Heart left ventricle (tissue), 16 donors: Measurements from ENCODE around the gene IGF1R. TPM values are rescaled to one million over a fixed set of nuclear protein-coding genes. Genes with fewer than 3 reads are reported as not detected.

Experiments
- ATAC-seq, 4 donors: fragments of 200-7000 bp; cut with Tn5 transposase; one replicate each; pipeline ENCODE4 v1.9.1; 2020 to 2022; ENCODE audit warnings: moderate library complexity in 4 of 4, mild to moderate bottlenecking in 3 of 4, moderate number of reproducible peaks in 1 of 4
- DNase-seq, 5 donors: peaks; one replicate each; pipeline ENCODE4 v3.0.0-alpha.2; 2020
- H3K27ac ChIP-seq, 12 donors: fragments of 200-600 bp; sonication (generic) in 4 of 12; one replicate each; pipeline versions ENCODE4 v1.5.0 to v1.8.0; 2016 to 2022; ENCODE audit warnings: mild to moderate bottlenecking in 2 of 12
- H3K27me3 ChIP-seq, 9 donors: fragments of 200-600 bp; sonication (generic) in 2 of 9; one replicate each; pipeline versions ENCODE4 v1.5.1 to v1.8.0; 2016 to 2022; ENCODE audit warnings: mild to moderate bottlenecking in 3 of 9
- H3K36me3 ChIP-seq, 9 donors: fragments of 200-600 bp; sonication (generic) in 2 of 9; one replicate each; pipeline versions ENCODE4 v1.5.0 to v1.8.0; 2018 to 2022; ENCODE audit warnings: mild to moderate bottlenecking in 2 of 9
- H3K4me1 ChIP-seq, 12 donors: fragments of 200-600 bp; sonication (generic) in 4 of 12; one replicate each; pipeline versions ENCODE4 v1.5.0 to v1.8.0; 2016 to 2022; ENCODE audit warnings: mild to moderate bottlenecking in 3 of 12
- H3K4me3 ChIP-seq, 12 donors: fragments of 200-600 bp; sonication (generic) in 4 of 12; one replicate each; pipeline versions ENCODE4 v1.5.0 to v1.8.0; 2017 to 2022; ENCODE audit warnings: mild to moderate bottlenecking in 9 of 12, moderate library complexity in 4 of 12
- H3K9me3 ChIP-seq, 12 donors: fragments of 200-600 bp; sonication (generic) in 4 of 12; one replicate each; pipeline versions ENCODE4 v1.5.0 to v1.8.0; 2016 to 2022; ENCODE audit warnings: mild to moderate bottlenecking in 1 of 12
- CTCF ChIP-seq, 12 donors: fragments of 200-600 bp; sonication (generic) in 4 of 12; IDR thresholded peaks; one replicate each; pipeline versions ENCODE4 v1.5.0 to v1.8.0; 2018 to 2022; ENCODE audit warnings: antibody characterized with exemption in 12 of 12, mild to moderate bottlenecking in 5 of 12
- POLR2A ChIP-seq, 2 donors: fragments of 450-650 bp; IDR thresholded peaks; one replicate each; pipeline ENCODE4 v1.6.1; 2017; ENCODE audit warnings: antibody characterized with exemption in 2 of 2, mild to moderate bottlenecking in 2 of 2, moderate library complexity in 2 of 2
- WGBS, 4 donors: extraction: QIAGEN DNeasy Blood & Tissue Kit in 2 of 4; methylation state at CpG; one replicate each; pipeline versions ENCODE4 v1.1.5 to v1.1.7; 2013 to 2018; 5-methylcytosine and 5-hydroxymethylcytosine counted together
- intact Hi-C, 10 donors: fragments of 100-400 bp; cut with DNase I; formaldehyde crosslinking; loops; one replicate each; pipeline versions ENCODE4 v1.11.1 to v1.14.2; 2022
- polyA plus RNA-seq, 2 donors: library from polyadenylated mRNA; stranded (reverse); fragments of 200-250 nt; gene quantifications; one replicate each; pipeline ENCODE4 v1.2.3, GENCODE V29; 2013
- total RNA-seq, 9 donors: library from RNA; depleted of rRNA in 2 of 9; stranded (reverse); fragments of >200 nt in 2 of 9; fragmentation: NEBNext Ultra II Directional in 3 of 9; extraction: Animal tissue kit (Norgen Biotek cat#: 25700) in 3 of 9; gene quantifications; one replicate each; pipeline versions ENCODE4 v1.1.0 to v1.2.4, GENCODE V29; 2016 to 2023
- donor health status: ischemic (EF 13 %, LVEDD 7.1; RV severe dilation, severe dysfunction).
- donor health status: healthy with polysubstance abuse.
- donor health status: DM: no; HTN: yes; CAD: no.
- donor health status: DM: no; HTN: no; CAD: no.
- donor health status: ischemic (EF 25% LVEDD 6.9; RV normal size, moderate dysfunction).
- donor health status: ischemic (EF 25% LVEDD 5.7; RV mildly dilated, moderate dysfunction).
- donor health status: healthy.
- donor health status: DM: yes; HTN: yes; CAD: no.
- donor health status: ischemic (EF 35%, LVEDD 5.7; RV mildly dilated, moderate dysfunction).
- donor health status: nonischemic (EF 11% LVEDD 7.7; RV severe dilation, severe dysfunction).
- donor health status: DM: yes; HTN: yes; CAD: no.
- donor health status: PGD.
- donor health status: ischemic (EF 29% LVEDD 5.4; RV normal size, mild dysfunction).
- donor health status: nonischemic (EF 23%, LVEDD 6.1; RV moderate dilation, normal function).

Gene IGF1R
- total and polyA plus RNA-seq, 11 donors = 7.4 to 93.1 (median 40.5) TPM

- no peaks in the 10 kb centered on the region for H3K9me3 ChIP-seq
- WGBS, 4 donors = 45 to 63% (median 60%) methylated on average over 2 of the region's 2 CpGs
- no peak overlapping the region for H3K27ac ChIP-seq
- intact Hi-C loops = no loop called here
- H3K4me3 ChIP-seq = no peak overlapping the region
- no peaks in the 10 kb centered on the region for H3K4me1 ChIP-seq
- peaks cover 0 to 90% (median 50%) of the 10 kb centered on the region in 9 donors for H3K27me3 ChIP-seq
- H3K36me3 ChIP-seq = no peaks in the 10 kb centered on the region
- no peak for DNase-seq
- ATAC-seq = no peak
- TF ChIP-seq CTCF (IDR thresholded peaks at IDR 0.05) (no peak), POLR2A (IDR thresholded peaks at IDR 0.05) (no peak)
Measured at GRCh38 chr15:98621021-98621420, 27.3 kb upstream of the IGF1R start.

- Histone ChIP-seq H3K4me3 (no peak overlapping the region), H3K27me3 (peaks cover 0 to 91% (median 39%) of the 10 kb centered on the region in 9 donors), H3K4me1 (no peaks in the 10 kb centered on the region), H3K36me3 (no peaks in the 10 kb centered on the region), H3K9me3 (no peaks in the 10 kb centered on the region), H3K27ac (no peak overlapping the region)
- 88 to 92% (median 91%) methylated on average over 22 of the region's 22 CpGs for WGBS, 4 donors
- no peak for DNase-seq
- intact Hi-C loops = no loop called here
- no peak for ATAC-seq
- no peak for TF ChIP-seq POLR2A (IDR thresholded peaks at IDR 0.05)
- TF ChIP-seq CTCF (IDR thresholded peaks at IDR 0.05) = no peak
Measured at GRCh38 chr15:98625614-98626013, 22.7 kb upstream of the IGF1R start.

- Histone ChIP-seq H3K4me1 (no peaks in the 10 kb centered on the region), H3K4me3 (no peak overlapping the region), H3K36me3 (no peaks in the 10 kb centered on the region), H3K9me3 (no peaks in the 10 kb centered on the region), H3K27me3 (peaks cover 0 to 91% (median 35%) of the 10 kb centered on the region in 9 donors), H3K27ac (no peak overlapping the region)
- WGBS, 4 donors = 78 to 90% (median 82%) methylated on average over 4 of the region's 4 CpGs
- no peak for TF ChIP-seq CTCF (IDR thresholded peaks at IDR 0.05)
- TF ChIP-seq POLR2A (IDR thresholded peaks at IDR 0.05) = no peak
- intact Hi-C loops = no loop called here
- DNase-seq (no peak), ATAC-seq (no peak)
Measured at GRCh38 chr15:98626153-98626552, 22.2 kb upstream of the IGF1R start.

GRCh38 chr15:98628216-98628615 lies 20.1 kb upstream of the IGF1R start:
- DNase-seq (no peak), ATAC-seq (no peak)
- TF ChIP-seq CTCF (IDR thresholded peaks at IDR 0.05) = no peak
- no peak for TF ChIP-seq POLR2A (IDR thresholded peaks at IDR 0.05)
- no peaks in the 10 kb centered on the region for H3K9me3 ChIP-seq
- H3K27ac ChIP-seq = no peak overlapping the region
- H3K27me3 ChIP-seq = peaks cover 0 to 87% (median 18%) of the 10 kb centered on the region in 9 donors
- H3K4me3 ChIP-seq = no peak overlapping the region
- WGBS, 4 donors = 89 to 95% (median 92%) methylated on average over 1 of the region's 1 CpG
- intact Hi-C loops = no loop called here
- H3K4me1 ChIP-seq = no peaks in the 10 kb centered on the region
- H3K36me3 ChIP-seq = no peaks in the 10 kb centered on the region
